GM12874 (cell line): ENCODE results near the gene NF2.

ENCODE experiments used
- TF ChIP-seq, protein P1 (sequence below): IDR thresholded peaks from 2 replicates; pipeline ENCODE4 v1.5.1; 2011; ENCODE audit warnings: low read depth, mild to moderate bottlenecking, control low read depth, low read length, moderate library complexity; ENCODE audit not compliant: insufficient read depth

NF2 gene

DNA sequence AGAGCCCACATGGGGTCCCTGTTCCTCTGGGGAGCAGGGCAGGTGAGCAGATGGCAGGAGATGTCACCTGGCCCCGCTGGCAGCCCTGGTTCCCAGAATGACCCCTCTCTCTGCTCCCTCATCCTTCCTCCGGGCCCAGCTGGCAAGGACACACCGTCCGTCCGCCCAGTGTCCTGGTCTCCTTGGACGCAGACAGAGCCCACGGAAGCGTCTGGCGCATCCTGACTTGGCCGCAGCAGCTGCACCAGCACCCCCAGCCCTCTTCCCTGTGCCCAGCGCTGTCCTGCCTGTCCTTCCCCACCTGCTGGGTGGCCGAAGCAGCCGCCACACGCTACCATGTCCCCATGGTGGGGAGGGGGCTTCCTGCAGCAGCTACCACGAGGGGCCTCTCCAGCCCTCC is 106.8 kb downstream of the NF2 start:
- TF ChIP-seq, protein P1, sequence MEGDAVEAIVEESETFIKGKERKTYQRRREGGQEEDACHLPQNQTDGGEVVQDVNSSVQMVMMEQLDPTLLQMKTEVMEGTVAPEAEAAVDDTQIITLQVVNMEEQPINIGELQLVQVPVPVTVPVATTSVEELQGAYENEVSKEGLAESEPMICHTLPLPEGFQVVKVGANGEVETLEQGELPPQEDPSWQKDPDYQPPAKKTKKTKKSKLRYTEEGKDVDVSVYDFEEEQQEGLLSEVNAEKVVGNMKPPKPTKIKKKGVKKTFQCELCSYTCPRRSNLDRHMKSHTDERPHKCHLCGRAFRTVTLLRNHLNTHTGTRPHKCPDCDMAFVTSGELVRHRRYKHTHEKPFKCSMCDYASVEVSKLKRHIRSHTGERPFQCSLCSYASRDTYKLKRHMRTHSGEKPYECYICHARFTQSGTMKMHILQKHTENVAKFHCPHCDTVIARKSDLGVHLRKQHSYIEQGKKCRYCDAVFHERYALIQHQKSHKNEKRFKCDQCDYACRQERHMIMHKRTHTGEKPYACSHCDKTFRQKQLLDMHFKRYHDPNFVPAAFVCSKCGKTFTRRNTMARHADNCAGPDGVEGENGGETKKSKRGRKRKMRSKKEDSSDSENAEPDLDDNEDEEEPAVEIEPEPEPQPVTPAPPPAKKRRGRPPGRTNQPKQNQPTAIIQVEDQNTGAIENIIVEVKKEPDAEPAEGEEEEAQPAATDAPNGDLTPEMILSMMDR: no peak

DNA sequence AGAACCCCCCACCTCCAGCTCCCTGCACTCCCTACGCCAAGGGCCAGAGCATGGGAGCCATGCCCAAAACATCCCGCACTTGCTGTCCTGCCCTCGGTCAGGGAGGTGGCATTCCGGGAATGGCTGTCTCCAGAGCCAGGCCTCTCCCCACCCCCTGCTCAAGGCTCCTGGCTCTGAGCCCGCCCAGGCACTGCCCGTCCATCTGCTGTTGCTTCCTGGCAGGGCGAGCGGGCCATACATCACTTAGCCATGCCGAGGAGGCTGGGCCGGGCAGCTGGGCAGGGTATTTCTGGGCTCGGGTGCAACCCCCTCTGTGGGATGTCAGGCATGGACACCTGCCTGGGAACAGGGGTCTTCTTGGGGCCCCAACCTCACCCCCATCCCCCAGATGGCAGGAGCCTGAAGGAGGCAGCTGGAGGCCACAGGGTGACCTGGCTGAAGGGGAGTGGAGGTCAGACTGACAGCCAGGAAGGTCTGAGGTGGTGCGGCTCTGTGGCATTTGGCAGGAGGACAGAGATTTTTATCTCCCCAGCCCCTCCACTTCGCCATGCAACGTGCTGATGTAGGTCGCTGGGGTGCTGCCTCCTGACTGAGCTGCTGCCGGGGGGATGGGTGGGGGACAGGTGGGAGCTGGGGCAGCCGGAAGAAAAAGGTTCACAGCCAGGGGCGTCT is 107.6 kb downstream of the NF2 start:
- TF ChIP-seq, protein P1: no peak

DNA sequence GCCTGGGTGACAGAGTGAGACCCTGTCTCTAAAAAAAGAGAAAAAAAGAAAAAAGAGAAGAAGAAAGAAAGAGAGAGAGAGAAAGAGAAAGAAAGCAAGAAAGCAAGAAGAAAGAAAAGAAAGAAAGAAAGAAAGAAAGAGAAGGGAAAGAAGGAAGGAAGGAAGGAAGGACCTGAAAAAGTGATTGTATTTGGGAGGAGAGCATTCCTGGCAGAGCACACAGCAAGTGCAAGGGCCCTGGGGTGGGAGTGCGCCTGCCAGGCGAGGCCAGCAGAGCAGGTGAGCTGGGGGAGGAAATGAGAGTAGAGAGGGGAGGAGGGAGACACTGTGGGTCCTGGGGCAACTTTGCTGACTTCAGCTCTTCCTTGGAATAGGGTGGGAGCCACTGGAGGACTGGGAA is 108.7 kb downstream of the NF2 start:
- TF ChIP-seq, protein P1: no peak

DNA sequence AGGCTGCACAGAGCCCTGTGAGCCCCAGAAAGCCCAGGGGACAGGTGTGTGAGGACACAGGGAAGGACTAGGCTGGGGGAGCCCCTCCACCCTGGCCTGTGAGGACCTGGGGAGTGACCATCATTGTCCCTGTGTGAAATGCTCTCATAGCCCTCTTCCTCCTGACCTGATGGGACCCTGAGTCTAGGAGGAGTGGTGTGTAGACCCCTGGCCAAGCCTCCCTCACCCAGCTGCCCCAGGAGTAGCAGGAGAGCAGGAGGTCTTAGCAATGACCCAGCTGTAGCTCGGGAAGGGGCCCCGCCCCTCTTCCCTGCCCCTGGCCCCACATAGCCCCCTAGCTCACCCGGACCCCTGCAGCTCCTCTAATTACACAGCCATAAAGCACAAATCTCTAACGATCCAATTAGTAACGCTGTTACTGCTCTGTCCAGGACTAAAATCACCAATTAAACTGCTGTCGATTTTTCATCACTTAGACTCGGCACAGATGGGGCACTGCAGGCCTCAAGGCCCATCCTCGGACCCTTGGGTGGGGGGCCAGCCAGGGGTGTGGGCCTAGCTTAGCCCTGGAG is 109.8 kb downstream of the NF2 start:
- TF ChIP-seq, protein P1: no peak

DNA sequence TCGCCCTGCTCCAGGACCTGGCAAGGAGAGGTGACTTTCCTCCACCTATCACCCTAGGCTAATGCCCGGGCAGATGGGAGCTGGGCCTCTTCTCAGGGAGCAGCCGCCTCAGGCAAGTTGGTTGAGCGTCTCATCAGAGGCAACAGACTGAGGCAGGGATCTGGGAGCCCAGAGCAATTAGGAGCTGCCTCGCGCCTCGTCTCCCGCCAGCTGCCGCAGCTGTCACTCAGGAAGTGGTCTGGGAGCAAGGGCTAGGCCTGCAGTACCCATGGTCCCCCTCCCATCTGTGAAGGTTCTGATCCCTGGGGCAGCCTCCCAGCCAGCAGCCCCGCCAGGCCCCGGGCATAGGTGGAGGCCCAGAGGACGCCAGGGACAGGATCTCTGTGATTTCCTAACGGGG is 111.8 kb downstream of the NF2 start:
- TF ChIP-seq, protein P1: no peak

DNA sequence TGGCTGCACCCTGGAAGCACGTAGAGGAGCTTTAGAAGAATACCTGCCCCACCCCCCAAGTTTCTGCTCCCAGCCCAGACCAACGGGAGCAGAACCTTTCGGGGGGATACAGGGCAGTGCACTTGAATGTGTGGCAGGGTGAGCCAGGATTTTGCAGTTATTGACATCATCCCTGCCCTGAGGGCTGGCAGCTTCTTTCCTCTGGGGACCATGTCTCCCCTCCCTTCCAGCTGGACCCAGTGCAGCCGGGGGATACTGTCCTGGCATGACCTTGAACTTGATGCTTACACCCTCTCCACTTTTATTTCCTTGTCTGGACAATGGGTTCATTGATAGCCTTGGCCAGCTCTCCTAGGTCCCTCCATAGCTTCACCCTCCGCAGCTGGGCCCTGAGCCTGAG is 112.3 kb downstream of the NF2 start:
- TF ChIP-seq, protein P1: no peak

DNA sequence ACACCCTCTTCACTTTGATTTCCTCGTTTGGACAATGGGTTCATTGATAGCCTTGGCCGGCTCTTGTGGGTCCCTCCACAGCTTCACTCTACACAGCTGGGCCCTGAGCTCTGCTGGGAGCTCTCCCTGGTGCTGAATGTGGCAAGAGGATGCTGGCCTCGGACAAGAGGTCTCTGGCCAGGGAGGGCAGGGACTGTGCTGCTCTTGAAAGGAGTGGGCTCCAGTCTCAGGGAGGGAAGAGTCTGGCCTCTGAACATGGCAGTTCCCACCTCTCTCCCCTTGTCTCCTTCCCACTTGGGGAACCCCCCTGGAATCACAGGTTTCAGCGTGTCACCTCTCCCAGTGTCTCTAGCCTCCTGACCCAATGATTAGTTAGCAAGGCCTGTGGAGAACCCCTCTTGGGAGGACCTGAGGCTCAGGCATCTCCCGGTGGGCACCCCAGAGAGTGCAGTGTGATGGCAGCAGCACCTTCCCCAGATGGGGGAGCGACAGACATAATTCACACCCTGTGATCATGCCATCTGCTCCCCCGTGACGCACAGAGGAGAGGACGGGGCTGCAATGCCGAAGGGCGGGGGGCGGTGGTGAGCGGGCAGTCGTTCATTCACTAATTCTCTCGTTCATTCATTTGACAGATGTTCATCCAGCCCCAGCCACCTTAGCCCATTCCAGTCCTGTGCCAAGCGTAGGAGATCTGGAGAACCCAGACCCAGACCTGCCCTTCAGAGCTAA is 113.5 kb downstream of the NF2 start:
- TF ChIP-seq, protein P1: no peak
